ENCODE results near the gene FGF9. TPM values are rescaled to one million over a fixed set of nuclear protein-coding genes. Genes with fewer than 3 reads are reported as not detected.

The FGF9 gene
- total RNA-seq, 1 donor from 2014 or later: 1.0 TPM

- no peak for DNase-seq (ENCODE audit: low spot score)
- TF ChIP-seq, protein P1, sequence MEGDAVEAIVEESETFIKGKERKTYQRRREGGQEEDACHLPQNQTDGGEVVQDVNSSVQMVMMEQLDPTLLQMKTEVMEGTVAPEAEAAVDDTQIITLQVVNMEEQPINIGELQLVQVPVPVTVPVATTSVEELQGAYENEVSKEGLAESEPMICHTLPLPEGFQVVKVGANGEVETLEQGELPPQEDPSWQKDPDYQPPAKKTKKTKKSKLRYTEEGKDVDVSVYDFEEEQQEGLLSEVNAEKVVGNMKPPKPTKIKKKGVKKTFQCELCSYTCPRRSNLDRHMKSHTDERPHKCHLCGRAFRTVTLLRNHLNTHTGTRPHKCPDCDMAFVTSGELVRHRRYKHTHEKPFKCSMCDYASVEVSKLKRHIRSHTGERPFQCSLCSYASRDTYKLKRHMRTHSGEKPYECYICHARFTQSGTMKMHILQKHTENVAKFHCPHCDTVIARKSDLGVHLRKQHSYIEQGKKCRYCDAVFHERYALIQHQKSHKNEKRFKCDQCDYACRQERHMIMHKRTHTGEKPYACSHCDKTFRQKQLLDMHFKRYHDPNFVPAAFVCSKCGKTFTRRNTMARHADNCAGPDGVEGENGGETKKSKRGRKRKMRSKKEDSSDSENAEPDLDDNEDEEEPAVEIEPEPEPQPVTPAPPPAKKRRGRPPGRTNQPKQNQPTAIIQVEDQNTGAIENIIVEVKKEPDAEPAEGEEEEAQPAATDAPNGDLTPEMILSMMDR (IDR thresholded peaks at IDR 0.05): no peak
These were observed 26.1 kb downstream of the FGF9 start for GRCh38 chr13:21696865-21697448.

DNA sequence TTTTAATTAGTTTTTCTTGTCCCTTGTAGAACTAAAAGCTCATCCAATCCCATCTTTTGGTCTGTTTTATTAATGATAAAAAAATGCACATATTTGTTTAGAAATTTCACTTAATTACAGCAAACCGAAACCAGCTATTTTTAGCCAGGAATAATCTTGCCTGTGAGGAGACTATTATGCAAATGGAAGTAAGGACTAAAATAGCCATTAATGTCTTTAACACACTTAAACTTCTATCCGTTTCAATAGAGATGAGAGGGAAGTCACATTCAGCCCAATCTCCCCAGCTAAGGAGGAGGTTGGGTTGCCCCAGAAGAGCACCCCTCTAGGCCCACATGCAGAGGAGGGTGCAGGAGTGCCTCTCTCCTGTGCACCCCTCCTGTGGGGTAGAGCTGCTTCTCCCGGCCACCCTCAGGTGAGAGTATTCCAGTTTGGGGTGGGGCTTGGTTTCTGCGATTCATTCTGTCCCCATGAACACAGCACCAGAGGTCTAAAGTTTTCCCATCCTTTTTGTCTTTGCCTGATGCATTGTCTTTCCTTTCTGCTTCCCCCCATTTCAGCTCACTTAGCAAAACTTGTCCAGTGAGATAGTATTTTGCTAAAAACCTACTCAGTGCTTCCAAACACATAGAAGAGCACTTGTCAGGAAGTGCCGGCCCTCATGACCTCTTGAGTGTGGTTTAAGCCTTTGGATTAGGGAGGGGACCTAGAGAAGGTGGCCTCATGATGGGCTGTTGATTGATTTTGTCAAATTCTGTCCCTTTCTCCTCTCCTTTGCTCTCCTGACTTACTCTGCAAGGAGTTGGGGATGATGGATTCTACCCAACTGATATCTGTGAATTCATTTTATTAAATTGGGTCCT is 28.2 kb downstream of the FGF9 start:
- Mint-ChIP-seq H3K27me3 (ENCODE audit: low read depth) (peaks cover 7% of the 10 kb centered on the region), H3K9me3 (ENCODE audit: low read depth) (no peaks in the 10 kb centered on the region), H3K27ac (ENCODE audit: unreplicated experiment) (no peak overlapping the region), H3K36me3 (ENCODE audit: low read depth) (no peaks in the 10 kb centered on the region), H3K4me3 (ENCODE audit: unreplicated experiment) (no peak overlapping the region), H3K4me1 (ENCODE audit: low read depth) (no peaks in the 10 kb centered on the region)
- no peak for DNase-seq (ENCODE audit: low spot score)
- TF ChIP-seq, protein P1 (IDR thresholded peaks at IDR 0.05): no peak

More at GRCh38 chr13:21696865-21697448, 26.1 kb downstream of the FGF9 start:
- peaks cover 13% of the 10 kb centered on the region for H3K27me3 Mint-ChIP-seq (ENCODE audit: low read depth)
- H3K9me3 Mint-ChIP-seq (ENCODE audit: low read depth): no peaks in the 10 kb centered on the region
- no peaks in the 10 kb centered on the region for H3K4me1 Mint-ChIP-seq (ENCODE audit: low read depth)
- no peak overlapping the region for H3K27ac Mint-ChIP-seq (ENCODE audit: unreplicated experiment)
- H3K4me3 Mint-ChIP-seq (ENCODE audit: unreplicated experiment): no peak overlapping the region
- H3K36me3 Mint-ChIP-seq (ENCODE audit: low read depth): no peaks in the 10 kb centered on the region

DNA sequence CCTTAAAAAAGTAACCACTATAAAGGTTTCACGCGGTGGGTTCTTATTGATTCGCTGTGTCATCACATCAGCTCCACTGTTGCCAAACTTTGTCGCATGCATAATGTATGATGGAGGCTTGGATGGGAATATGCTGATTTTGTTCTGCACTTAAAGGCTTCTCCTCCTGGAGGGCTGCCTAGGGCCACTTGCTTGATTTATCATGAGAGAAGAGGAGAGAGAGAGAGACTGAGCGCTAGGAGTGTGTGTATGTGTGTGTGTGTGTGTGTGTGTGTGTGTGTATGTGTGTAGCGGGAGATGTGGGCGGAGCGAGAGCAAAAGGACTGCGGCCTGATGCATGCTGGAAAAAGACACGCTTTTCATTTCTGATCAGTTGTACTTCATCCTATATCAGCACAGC is 30.6 kb downstream of the FGF9 start:
- no peaks in the 10 kb centered on the region for H3K9me3 Mint-ChIP-seq (ENCODE audit: low read depth)
- no peak overlapping the region for H3K4me3 Mint-ChIP-seq (ENCODE audit: unreplicated experiment)

DNA sequence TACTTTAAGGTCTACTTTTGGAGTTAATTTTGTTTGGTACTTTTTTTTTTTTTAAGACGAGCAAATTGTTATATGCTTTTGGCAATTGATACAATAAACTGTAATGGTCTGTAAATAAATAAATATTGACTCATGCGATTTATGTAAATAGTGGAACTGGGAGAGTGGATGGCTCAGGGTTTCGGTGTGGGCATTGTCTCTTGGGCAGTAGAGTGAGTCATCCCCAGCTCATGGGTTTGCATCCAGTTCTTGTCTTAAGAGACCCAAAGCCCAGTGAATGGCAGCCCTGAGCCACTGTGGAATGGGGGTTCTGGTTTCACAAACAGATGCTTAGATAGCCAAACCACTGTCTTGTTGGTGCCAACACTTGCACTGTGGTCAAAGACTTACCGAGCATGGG is 33.0 kb downstream of the FGF9 start:
- no peak for DNase-seq (ENCODE audit: low spot score)
- Mint-ChIP-seq H3K27ac (ENCODE audit: unreplicated experiment) (no peak overlapping the region), H3K9me3 (ENCODE audit: low read depth) (no peaks in the 10 kb centered on the region), H3K4me3 (ENCODE audit: unreplicated experiment) (no peak overlapping the region), H3K27me3 (ENCODE audit: low read depth) (peaks cover 7% of the 10 kb centered on the region), H3K4me1 (ENCODE audit: low read depth) (no peaks in the 10 kb centered on the region), H3K36me3 (ENCODE audit: low read depth) (no peaks in the 10 kb centered on the region)
- TF ChIP-seq, protein P1 (IDR thresholded peaks at IDR 0.05): no peak

More for the DNA sequence above, 30.6 kb downstream of the FGF9 start:
- Mint-ChIP-seq H3K27me3 (ENCODE audit: low read depth) (peaks cover 6% of the 10 kb centered on the region), H3K4me1 (ENCODE audit: low read depth) (no peaks in the 10 kb centered on the region), H3K27ac (ENCODE audit: unreplicated experiment) (no peak overlapping the region), H3K36me3 (ENCODE audit: low read depth) (no peaks in the 10 kb centered on the region)
- DNase-seq (ENCODE audit: low spot score): no peak
- TF ChIP-seq, protein P1 (IDR thresholded peaks at IDR 0.05): no peak

GRCh38 chr13:21707586-21707985 is 36.7 kb downstream of the FGF9 start:
- peaks cover 17% of the 10 kb centered on the region for H3K9me3 Mint-ChIP-seq (ENCODE audit: low read depth)
- H3K27me3 Mint-ChIP-seq (ENCODE audit: low read depth): peaks cover 9% of the 10 kb centered on the region
- no peak overlapping the region for H3K27ac Mint-ChIP-seq (ENCODE audit: unreplicated experiment)
- no peak for DNase-seq (ENCODE audit: low spot score)
- H3K36me3 Mint-ChIP-seq (ENCODE audit: low read depth): peaks cover 1% of the 10 kb centered on the region
- no peaks in the 10 kb centered on the region for H3K4me1 Mint-ChIP-seq (ENCODE audit: low read depth)
- TF ChIP-seq, protein P1 (IDR thresholded peaks at IDR 0.05): no peak
- no peak overlapping the region for H3K4me3 Mint-ChIP-seq (ENCODE audit: unreplicated experiment)
